Fibroblast of mammary gland (primary cell): ENCODE data around the gene XYLT1.

Experiments
- DNase-seq: peaks from one replicate; pipeline ENCODE4 v3.0.0-alpha.2; 2010; ENCODE audit warnings: low read depth
- H3K4me3 ChIP-seq: 2 replicates; pipeline ENCODE4 v1.5.1; 2011; ENCODE audit warnings: low read depth, mild to moderate bottlenecking, low read length, moderate library complexity; ENCODE audit not compliant: control insufficient read depth
- TF ChIP-seq, protein P1 (sequence below): conservative IDR thresholded peaks from 2 replicates; pipeline ENCODE4 v1.5.1; 2011; ENCODE audit warnings: low read depth, low read length, inconsistent platforms; ENCODE audit not compliant: control insufficient read depth, insufficient read depth

The XYLT1 gene

DNA sequence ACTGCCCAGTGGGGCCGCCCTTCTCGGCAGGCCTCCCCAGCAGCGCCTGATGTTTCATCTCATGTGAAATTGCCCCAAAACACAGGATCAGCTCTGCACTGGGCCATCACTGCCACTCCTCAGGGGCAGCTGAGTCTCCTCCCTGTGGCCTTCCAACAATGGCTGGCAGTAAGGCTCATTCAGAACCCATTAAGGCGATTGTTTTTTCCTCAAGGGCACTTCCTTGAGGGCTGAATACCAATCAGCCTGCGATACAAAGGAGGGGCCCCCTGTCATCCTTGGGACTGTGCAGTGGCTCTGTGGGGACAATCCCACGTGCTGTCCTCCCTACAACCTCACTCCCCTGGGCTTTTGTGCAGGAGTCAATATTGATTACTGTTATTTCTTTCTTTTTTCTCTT, 47.5 kb downstream of the XYLT1 start:
- H3K4me3 ChIP-seq, result no peak overlapping the region
- no peak for DNase-seq
- TF ChIP-seq, protein P1, sequence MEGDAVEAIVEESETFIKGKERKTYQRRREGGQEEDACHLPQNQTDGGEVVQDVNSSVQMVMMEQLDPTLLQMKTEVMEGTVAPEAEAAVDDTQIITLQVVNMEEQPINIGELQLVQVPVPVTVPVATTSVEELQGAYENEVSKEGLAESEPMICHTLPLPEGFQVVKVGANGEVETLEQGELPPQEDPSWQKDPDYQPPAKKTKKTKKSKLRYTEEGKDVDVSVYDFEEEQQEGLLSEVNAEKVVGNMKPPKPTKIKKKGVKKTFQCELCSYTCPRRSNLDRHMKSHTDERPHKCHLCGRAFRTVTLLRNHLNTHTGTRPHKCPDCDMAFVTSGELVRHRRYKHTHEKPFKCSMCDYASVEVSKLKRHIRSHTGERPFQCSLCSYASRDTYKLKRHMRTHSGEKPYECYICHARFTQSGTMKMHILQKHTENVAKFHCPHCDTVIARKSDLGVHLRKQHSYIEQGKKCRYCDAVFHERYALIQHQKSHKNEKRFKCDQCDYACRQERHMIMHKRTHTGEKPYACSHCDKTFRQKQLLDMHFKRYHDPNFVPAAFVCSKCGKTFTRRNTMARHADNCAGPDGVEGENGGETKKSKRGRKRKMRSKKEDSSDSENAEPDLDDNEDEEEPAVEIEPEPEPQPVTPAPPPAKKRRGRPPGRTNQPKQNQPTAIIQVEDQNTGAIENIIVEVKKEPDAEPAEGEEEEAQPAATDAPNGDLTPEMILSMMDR, result no peak

DNA sequence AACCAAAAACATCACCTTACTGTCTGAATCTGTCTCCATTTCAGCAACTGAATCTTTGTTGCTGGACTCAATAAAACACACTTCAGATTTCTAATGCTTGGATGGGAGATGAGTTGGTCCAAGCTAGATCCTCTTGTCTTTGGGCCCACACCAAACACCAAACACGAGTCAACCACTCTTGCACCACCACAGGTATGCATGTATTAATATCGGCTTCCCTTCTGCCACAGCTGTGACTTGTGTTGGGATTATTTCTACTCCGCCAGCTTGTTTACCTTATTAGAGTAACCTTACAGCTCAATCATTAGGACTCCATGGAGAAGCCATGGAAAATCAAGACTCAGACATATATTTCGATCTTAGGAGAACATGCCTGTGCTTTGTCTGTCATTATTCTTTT, 49.9 kb downstream of the XYLT1 start:
- no peak overlapping the region for H3K4me3 ChIP-seq
- DNase-seq, result no peak
- TF ChIP-seq, protein P1, result no peak

DNA sequence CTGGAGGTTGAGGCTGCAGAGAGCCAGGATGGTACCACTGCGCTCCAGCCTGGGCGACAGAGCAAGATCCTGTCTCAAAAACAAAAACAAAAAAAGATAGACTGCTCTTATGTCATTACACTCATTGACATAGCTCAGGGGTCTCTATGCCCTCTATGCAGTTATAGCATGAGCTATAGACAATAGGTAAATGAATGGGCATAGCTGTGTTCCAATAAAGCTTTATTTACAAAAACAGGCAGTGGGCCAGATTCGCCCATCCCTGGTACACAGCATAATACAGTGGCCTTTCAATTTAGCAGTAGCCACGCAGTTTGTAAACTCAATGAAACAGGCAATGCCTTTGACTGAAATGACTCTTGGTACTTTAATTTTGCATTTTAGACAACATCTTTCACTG, 51.5 kb downstream of the XYLT1 start:
- no peak overlapping the region for H3K4me3 ChIP-seq
- DNase-seq, result no peak
- TF ChIP-seq, protein P1, result no peak

DNA sequence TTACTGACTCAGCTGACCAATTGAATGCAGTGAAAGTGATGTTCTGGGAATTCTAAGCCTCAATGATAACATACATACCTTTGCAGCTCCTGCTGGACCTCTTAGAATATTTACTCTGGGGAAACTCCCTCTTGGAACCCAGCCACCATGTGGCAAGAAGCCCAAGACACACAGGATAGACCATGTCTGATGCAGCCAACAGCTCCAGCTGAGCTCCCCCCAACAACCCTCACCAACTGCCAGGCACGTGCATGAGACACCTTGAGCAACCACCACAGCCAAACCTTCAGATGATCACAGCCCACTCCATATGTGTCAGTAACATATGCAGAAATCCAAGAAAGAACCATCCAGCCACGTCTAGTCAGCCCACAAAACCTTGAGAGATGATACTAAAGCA, 53.0 kb downstream of the XYLT1 start:
- no peak overlapping the region for H3K4me3 ChIP-seq
- DNase-seq, result peak; percentile 28
- TF ChIP-seq, protein P1, result no peak

DNA sequence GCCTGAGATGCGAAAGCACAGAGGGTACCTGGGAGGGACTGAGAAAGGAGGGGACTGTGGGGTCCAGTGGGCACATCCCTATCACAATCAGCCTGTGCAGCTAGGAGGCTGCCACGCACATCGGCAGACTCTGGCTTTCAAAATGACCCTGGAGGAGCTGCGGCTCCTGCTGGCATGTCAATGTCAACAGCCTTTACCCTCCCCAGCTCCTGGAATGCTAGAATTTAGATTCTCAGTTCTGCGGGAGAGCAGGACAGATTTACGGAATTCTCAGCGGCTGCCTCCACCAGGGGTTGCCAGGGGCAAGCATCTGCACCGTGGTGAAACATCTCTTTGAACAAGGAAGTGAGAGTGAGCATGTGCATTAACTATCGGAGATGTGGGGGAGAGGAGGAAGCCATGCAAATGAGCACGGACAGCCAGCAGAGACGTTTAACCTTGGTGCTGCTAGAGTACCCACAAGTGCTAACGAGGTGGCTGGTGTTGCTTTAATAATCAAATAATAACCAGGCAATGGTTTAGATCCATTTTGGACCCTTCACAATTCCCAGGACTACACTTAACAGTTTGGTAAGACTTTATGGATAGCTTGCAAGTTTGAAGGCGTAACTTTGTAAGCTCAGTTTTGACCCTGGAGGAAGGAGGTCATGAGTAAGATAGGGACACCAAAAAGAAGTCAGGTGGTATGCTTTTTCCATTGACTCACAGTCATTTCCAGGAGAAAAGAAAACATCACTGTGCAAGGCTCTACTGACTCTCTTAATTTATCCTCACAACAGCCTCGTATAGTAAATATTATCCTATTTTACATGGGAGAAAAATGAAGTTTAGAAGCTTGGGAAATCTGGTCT, 54.1 kb downstream of the XYLT1 start:
- TF ChIP-seq, protein P1, result no peak
- DNase-seq, result peak; percentile 67
- no peak overlapping the region for H3K4me3 ChIP-seq

DNA sequence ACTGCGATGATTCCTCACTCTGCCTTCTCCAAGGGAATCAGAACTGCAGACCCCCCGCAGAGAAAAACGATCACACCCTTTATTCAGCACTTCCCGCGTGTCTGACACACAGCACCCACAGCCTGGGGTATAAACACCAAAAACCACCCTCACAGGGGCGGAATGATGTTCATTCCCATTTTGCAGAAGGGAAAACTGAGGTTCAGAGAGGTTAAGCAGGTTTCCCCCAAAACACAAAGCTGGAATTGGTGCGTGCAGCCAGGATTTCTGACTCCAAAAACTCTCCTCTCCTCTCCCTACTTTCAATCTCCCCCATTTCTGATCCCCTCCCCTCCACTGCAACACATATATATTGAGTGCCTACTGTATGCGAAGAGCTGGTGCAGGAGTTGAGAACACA, 55.8 kb downstream of the XYLT1 start:
- H3K4me3 ChIP-seq, result no peak overlapping the region
- TF ChIP-seq, protein P1, result no peak

More for the DNA sequence above, 55.8 kb downstream of the XYLT1 start:
- DNase-seq, result no peak
